ENCODE measurements around the gene ZNF420.

ZNF420 gene

DNA sequence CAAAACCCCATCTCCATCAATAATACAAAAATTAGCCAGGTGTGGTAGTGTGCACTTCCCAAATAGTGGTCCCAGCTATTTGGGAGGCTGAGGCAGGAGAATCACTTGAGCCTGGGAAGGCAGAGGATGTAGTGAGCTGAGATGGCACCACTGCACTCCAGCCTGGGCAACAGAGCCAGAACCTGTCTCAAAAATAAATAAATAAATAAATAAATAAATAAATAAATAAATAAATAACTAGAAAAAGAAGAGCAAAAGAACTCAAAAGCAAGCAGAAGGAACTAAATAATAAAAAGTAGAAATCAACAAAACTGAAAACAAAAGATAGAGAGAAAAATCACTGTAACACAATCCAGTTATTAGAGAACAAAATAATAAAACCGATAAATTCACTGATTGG, 81.9 kb downstream of the ZNF420 start:
- no peak for DNase-seq

DNA sequence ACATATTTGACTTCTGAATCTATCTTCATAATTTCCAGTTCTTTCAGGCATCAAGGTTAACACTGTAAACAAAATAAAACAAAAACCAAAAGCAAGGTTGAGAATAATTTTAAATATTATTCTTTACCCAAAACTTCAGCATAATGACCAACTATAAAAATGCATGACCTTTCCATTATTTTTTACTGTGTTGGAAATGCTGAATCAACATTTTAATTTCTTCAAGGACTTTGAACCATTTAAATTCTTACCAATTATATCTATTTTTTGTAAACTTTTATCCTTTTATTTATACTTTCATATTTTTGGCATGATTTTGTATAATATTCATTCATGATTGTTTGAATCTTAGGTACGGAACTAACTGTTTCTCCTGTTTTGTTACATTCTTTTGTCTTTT, 87.4 kb downstream of the ZNF420 start:
- DNase-seq: no peak

DNA sequence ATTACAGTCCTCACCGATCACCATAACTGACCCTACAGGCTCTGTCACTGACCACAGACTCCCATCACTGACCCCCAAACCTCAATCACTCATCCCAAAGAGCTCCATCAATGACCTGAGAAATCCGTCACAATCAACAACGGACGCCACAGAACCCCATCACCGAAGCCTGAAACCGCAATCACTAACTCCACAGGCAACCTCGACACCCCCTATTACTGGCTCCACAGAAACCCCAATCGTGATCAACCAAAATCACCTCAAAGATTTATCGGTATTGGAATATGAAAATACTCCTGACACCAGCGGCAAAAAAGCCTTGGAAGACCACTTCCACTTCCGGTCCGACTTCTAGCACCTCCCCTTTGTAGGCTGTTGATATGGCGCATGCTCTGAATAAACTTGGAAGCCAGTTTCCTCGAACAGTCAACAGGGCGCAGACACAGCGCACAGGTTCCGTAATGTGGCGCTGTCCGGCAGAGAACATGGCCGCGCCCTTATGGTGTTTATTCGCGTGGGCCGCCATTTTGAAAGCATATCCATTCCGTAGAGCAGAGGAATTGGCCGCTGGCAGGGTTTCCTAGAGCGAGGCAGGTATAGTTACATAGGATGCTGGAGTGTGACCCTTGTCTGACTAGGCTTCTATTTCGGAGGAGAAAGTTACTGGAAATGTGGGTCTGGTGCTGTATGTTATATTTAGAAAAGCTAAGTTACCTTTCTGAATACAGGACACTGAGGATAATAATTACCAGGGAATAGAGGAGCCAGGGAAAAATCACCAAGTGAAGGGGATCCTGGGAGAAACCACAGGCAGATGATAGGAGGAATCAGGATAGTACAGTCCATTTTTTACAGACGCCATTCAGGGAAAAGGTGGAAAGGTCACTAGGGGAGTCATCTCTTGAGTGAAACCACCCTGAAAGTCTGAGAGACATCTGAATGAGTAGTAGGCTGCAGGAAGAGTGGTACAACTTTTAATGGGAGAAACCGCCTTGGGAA, 94.4 kb downstream of the ZNF420 start, which contains the start of gene ZNF585A:
TSS of gene ZNF585A (minus strand) at position 328 of the 999 bp plus-strand sequence. CDS start 2,785 bp downstream, outside the sequence.
- DNase-seq: peak; percentile 97

Data from islet precursor cell (in vitro differentiated cells).